ENCODE results near the gene LRP1B. TPM values are rescaled to one million over a fixed set of nuclear protein-coding genes. Genes with fewer than 3 reads are reported as not detected.

The LRP1B gene
- total and polyA plus RNA-seq, 2 of the 8 experiments (the other 6 are each of a cell fraction or from before 2014, with no cell fraction given) = 0.03 TPM; not detected in 1

GRCh38 chr2:141767691-141768090 lies 363.1 kb downstream of the LRP1B start:
- Histone ChIP-seq H2AFZ (ENCODE audit: low read length) (no peak overlapping the region), H3K56ac (replicated peaks; ENCODE audit: insufficient read length, low read depth, low read length) (no peak overlapping the region), H3K14ac (ENCODE audit: insufficient read length) (no peak overlapping the region), H3K27ac (ENCODE audit: low read depth, low read length) (no peak overlapping the region), H4K8ac (ENCODE audit: extremely low read depth, insufficient read depth, low read length) (no peak overlapping the region), H4K20me1 (replicated peaks in 1 of 2; ENCODE audit: control insufficient read depth in 1 of 2, insufficient read depth in 2 of 2, low read length in 2 of 2) (no peaks in the 10 kb centered on the region), H3K4me3 (ENCODE audit: extremely low read depth in 1 of 4, insufficient read depth in 2 of 4, low read depth in 3 of 4, low read length in 4 of 4) (no peak overlapping the region), H2AK5ac (ENCODE audit: low read depth, low read length) (no peak overlapping the region), H4K91ac (replicated peaks; ENCODE audit: insufficient read length, low read length) (no peak overlapping the region), H3K4me2 (ENCODE audit: insufficient read depth in 1 of 2, low read depth in 2 of 2, low read length in 2 of 2) (no peak overlapping the region), H3K27me3 (replicated peaks in 1 of 4; ENCODE audit: control insufficient read depth in 3 of 4, extremely low read depth in 1 of 4, insufficient read depth in 3 of 4, low read length in 3 of 4) (no peaks in the 10 kb centered on the region), H3K4ac (replicated peaks; ENCODE audit: insufficient read length, low read depth, low read length) (no peak overlapping the region), H3K9ac (replicated peaks in 1 of 4; ENCODE audit: extremely low read depth in 1 of 4, low read depth in 3 of 4, low read length in 3 of 4) (no peak overlapping the region), H3K18ac (ENCODE audit: extremely low read depth, low read length) (no peak overlapping the region), H2BK12ac (ENCODE audit: low read depth, low read length) (no peak overlapping the region), H2BK15ac (ENCODE audit: low read length) (no peak overlapping the region), H3K9me3 (ENCODE audit: insufficient read depth in 2 of 2, low read depth in 1 of 2, low read length in 1 of 2) (no peaks in the 10 kb centered on the region), H3K23ac (ENCODE audit: insufficient read length) (no peak overlapping the region), H2BK20ac (ENCODE audit: low read length) (no peak overlapping the region), H3K23me2 (ENCODE audit: low read depth, low read length) (no peaks in the 10 kb centered on the region), H3K36me3 (ENCODE audit: control insufficient read depth in 2 of 4, insufficient read depth in 4 of 4, low read length in 3 of 4) (no peaks in the 10 kb centered on the region), H2BK5ac (ENCODE audit: low read depth, low read length) (no peak overlapping the region), H4K5ac (ENCODE audit: insufficient read length, low read depth, low read length) (no peak overlapping the region), H3K79me1 (ENCODE audit: low read depth, low read length) (no peaks in the 10 kb centered on the region), H2BK120ac (replicated peaks; ENCODE audit: low read depth, low read length) (no peak overlapping the region), H3K79me2 (ENCODE audit: control insufficient read depth in 1 of 2, insufficient read depth in 2 of 2, low read length in 2 of 2) (no peaks in the 10 kb centered on the region), H3K4me1 (replicated peaks in 1 of 4; ENCODE audit: control insufficient read depth in 3 of 4, insufficient read depth in 4 of 4, low read length in 3 of 4) (peaks cover 0 to 2% (median 0%) of the 10 kb centered on the region in 4 experiments; a peak in 3 of 7 replicates)
- POLR2A ChIA-PET (ENCODE audit: partially characterized antibody) = no interaction called here
- no peak for FAIRE-seq
- WGBS, 2 experiments (ENCODE audit: extremely low coverage in 1 of 2, insufficient coverage in 1 of 2, insufficient read length in 1 of 2, insufficient replicate concordance in 2 of 2, low coverage in 1 of 2, low lambda C conversion rate in 2 of 2, missing lambda C conversion rate in 1 of 2) = 93% methylated on average over 1 of the region's 1 CpG; no CpG with 5 or more reads in 1 of the 2 experiments
- no peak for DNase-seq (ENCODE audit: low read depth in 1 of 2, low spot score in 2 of 2)
- CTCF ChIA-PET (ENCODE audit: partially characterized antibody) = interaction anchor here (0.8 kb wide), 1 partner anchor 130 kb away, joined by 3 read pairs; no protein-coding TSS in a partner anchor
- TF ChIP-seq CHD2 (IDR thresholded peaks at IDR 0.05; ENCODE audit: low read length) (no peak), ATF3 (IDR thresholded peaks at IDR 0.05; ENCODE audit: insufficient read depth, low read depth, low read length) (no peak), SIN3A (conservative IDR thresholded peaks at IDR 0.05 in 1 of 2, IDR thresholded peaks at IDR 0.05 in 1 of 2; ENCODE audit: low read depth in 1 of 2, low read length in 2 of 2) (no peak), CEBPB (IDR thresholded peaks at IDR 0.05; ENCODE audit: low read depth, low read length) (no peak), ASH2L (IDR thresholded peaks at IDR 0.05; ENCODE audit: low read length) (no peak), JUN (IDR thresholded peaks at IDR 0.05; ENCODE audit: low read depth, low read length) (no peak), TAF1 (IDR thresholded peaks at IDR 0.05; ENCODE audit: low read depth, low read length) (no peak), POLR2A (IDR thresholded peaks at IDR 0.05; ENCODE audit: control extremely low read depth in 1 of 2, low read depth in 2 of 2, low read length in 2 of 2) (no peak), HDAC2 (IDR thresholded peaks at IDR 0.05; ENCODE audit: borderline replicate concordance in 1 of 2, low read depth in 2 of 2, low read length in 2 of 2) (no peak)

Measured in H1 (cell line).